D721Med (cell line): ENCODE results near the gene CLDND1.

Experiments used
- DNase-seq: peaks from one replicate; pipeline ENCODE4 v3.0.0; 2011; ENCODE audit warnings: low spot score; ENCODE audit not compliant: insufficient read length
- FAIRE-seq: peaks from 2 replicates; lab custom pipeline; 2011; peaks lifted over from hg19 to GRCh38; lab: Jason Lieb, UNC
- TF ChIP-seq, protein P1 (sequence below): IDR thresholded peaks from 2 replicates; pipeline ENCODE4 v1.5.1; 2012; ENCODE audit warnings: mild to moderate bottlenecking, control low read depth; ENCODE audit not compliant: insufficient read depth; ENCODE audit errors: missing control alignments

Gene CLDND1

DNA sequence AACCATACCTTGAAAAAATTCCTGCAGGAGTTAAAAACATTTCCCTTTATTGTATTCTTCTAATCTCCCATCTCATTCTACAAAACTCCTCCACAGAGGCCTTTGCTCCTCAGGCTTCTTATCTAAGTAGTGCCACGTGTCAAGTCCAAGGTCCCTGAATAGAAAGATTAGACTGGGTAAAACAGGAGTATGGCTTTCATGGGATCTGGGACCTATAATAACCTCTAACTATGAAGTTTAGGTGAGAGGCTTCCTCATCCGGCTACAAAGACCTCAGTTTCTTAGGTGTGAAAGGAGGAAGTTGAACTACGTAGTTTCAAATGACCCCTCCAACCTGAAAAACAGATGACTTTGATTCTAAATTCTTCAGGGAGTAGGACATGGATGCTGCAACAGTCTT lies 29.1 kb upstream of the CLDND1 start:
- DNase-seq = no peak
- TF ChIP-seq, protein P1, sequence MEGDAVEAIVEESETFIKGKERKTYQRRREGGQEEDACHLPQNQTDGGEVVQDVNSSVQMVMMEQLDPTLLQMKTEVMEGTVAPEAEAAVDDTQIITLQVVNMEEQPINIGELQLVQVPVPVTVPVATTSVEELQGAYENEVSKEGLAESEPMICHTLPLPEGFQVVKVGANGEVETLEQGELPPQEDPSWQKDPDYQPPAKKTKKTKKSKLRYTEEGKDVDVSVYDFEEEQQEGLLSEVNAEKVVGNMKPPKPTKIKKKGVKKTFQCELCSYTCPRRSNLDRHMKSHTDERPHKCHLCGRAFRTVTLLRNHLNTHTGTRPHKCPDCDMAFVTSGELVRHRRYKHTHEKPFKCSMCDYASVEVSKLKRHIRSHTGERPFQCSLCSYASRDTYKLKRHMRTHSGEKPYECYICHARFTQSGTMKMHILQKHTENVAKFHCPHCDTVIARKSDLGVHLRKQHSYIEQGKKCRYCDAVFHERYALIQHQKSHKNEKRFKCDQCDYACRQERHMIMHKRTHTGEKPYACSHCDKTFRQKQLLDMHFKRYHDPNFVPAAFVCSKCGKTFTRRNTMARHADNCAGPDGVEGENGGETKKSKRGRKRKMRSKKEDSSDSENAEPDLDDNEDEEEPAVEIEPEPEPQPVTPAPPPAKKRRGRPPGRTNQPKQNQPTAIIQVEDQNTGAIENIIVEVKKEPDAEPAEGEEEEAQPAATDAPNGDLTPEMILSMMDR = no peak
- FAIRE-seq = no peak

DNA sequence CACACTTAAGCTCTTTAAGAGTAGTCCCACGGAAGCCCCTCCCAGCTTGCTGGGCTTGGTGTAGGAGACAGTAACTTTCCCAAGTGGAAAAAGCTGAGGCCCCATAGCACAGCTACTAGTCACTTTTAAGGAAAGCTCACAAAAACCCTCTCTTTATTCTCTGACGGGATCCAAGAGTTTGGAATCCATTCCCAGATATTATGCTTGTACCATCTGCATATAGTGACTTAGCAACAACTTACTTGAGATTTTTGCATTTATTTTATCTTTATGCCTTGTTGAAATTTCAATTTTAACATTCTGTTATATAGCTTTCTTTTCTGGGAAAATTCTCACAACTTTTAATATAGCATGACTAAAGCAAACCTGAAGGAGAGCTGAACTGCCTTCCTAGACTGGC lies 28.5 kb upstream of the CLDND1 start:
- FAIRE-seq = no peak
- TF ChIP-seq, protein P1 = no peak
- no peak for DNase-seq

DNA sequence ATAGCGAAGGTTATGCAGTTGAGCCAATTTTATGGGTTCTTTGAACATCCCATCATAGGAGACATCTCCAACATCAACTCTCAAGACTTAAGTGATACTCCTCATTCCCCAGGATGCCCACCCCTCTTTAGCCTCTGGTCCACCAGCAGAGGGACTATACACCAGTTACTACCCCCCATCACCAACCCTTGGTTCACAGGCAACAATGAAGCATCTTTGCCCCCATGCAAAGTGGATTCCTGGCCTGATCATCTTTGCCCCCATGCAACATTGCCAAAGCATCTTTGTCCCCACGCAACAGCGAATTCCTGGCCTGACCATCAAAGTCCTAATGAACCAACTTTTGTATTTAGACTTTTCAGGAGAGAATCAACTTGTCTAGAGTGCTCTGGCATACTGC lies 28.1 kb upstream of the CLDND1 start:
- DNase-seq = no peak
- FAIRE-seq = no peak
- TF ChIP-seq, protein P1 = no peak

GRCh38 chr3:98548544-98548943 lies 25.8 kb upstream of the CLDND1 start:
- FAIRE-seq (no peak), DNase-seq (no peak)
- TF ChIP-seq, protein P1 = no peak

DNA sequence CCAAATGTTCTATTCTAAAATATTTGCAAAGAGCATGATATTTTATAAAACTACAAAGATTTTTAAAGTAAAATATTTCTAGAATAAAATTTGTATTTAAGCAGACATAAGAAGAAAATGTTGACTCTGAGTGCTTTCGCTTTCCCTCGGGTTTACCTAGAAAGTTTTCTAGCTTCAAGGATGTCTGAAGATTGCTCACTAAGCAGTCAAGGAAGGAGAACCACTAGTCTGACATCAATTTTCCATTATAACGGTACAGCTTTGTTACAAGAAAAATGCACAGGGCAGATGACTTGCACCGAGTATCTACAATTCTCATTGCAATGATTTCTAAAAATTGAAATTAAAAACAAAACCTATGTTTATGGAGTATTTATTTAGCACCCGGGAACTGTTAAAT lies 23.2 kb upstream of the CLDND1 start:
- DNase-seq (no peak), FAIRE-seq (no peak)
- TF ChIP-seq, protein P1 = no peak

GRCh38 chr3:98542623-98543022 lies 19.9 kb upstream of the CLDND1 start:
- DNase-seq = no peak
- no peak for FAIRE-seq
- TF ChIP-seq, protein P1 = no peak

GRCh38 chr3:98541695-98542094 lies 19.0 kb upstream of the CLDND1 start:
- TF ChIP-seq, protein P1 = no peak
- no peak for FAIRE-seq

More at GRCh38 chr3:98541695-98542094, 19.0 kb upstream of the CLDND1 start:
- DNase-seq = no peak
